GM19395 (cell line): Measurements from ENCODE around the gene ALPK1.
"Not testable (repeated sequence)": the region's sequence is repeated elsewhere in the genome, so short reads cannot be mapped to it uniquely, and the experiment has no call there.

Experiments used
- ATAC-seq: cut with Tn5 transposase; IDR thresholded peaks from one replicate; pipeline ENCODE4 v1.9.1; 2021; ENCODE audit warnings: mild to moderate bottlenecking, moderate library complexity; ENCODE audit not compliant: unreplicated experiment

The ALPK1 gene

GRCh38 chr4:112448306-112449132 lies 151.3 kb downstream of the ALPK1 start:
- no peak for ATAC-seq

GRCh38 chr4:112449708-112450107 lies 152.5 kb downstream of the ALPK1 start:
- ATAC-seq, result no peak

GRCh38 chr4:112451104-112451503 lies 153.9 kb downstream of the ALPK1 start:
- no peak for ATAC-seq

GRCh38 chr4:112451831-112452230 lies 154.7 kb downstream of the ALPK1 start:
- ATAC-seq, result no peak

- no peak for ATAC-seq
These were observed 156.2 kb downstream of the ALPK1 start for GRCh38 chr4:112453321-112453720.

- ATAC-seq, result no peak
These were observed 175.1 kb downstream of the ALPK1 start for GRCh38 chr4:112472318-112472717.

GRCh38 chr4:112473985-112474384 lies 176.8 kb downstream of the ALPK1 start:
- no peak for ATAC-seq

- no peak for ATAC-seq
These were observed 188.8 kb downstream of the ALPK1 start for GRCh38 chr4:112485930-112486329.

GRCh38 chr4:112490808-112491207 lies 193.6 kb downstream of the ALPK1 start:
- not testable (repeated sequence) for ATAC-seq
